Measurements from ENCODE around the gene MTARC1. TPM values are rescaled to one million over a fixed set of nuclear protein-coding genes. Genes with fewer than 3 reads are reported as not detected.

MTARC1 gene
- total and polyA plus RNA-seq, 2 of the 4 experiments (the other 2 are of a cell fraction), result 0.18 to 0.55 TPM

DNA sequence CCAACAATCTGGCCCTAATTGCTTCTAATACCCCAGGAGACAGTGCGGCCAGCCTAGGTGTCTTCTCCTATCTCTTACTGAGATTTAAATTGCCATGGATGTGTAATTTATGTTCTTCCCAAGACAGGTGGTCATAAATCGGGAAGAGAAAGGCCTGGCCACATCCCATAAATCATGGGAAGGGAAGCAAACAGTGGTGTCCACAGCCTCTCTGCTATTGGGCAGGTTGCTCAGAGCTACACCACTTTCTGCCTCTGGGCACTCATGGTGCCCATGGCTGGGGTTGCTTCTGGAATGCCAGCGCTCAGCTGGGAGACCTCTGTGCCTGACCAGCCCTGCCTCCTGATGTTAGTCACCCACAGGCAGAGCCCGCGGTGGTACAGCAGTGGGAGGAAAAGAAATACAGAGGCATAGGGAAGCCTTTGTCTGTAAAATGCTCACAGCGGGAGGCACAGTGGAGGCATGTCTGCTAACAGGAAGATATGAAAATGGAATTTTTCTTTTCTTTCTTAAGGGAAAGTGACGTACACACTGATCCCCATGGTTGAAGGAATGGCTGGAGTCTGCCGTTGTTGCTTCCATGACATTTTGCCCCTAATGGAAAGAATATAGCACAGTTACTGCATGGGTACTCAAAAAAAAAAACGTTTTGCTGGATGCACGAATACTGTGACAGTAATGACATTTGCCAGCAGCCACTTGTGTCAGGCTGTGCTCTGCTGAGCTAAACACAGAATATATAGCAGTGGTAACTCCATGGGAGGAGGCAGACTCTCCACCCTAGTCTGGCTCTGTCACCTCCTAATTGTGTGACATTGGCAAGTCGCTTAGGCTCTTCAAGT, 21.9 kb downstream of the MTARC1 start:
- H4K91ac ChIP-seq (ENCODE audit: insufficient read depth, low read depth, low read length), result no peak overlapping the region
- H3K4me3 ChIP-seq (ENCODE audit: insufficient read depth, low read depth, low read length), result no peak overlapping the region
- POLR2A ChIA-PET (ENCODE audit: unreplicated experiment), result no interaction called here
- H4K5ac ChIP-seq (ENCODE audit: low read depth, low read length), result no peak overlapping the region
- no peaks in the 10 kb centered on the region for H4K20me1 ChIP-seq (ENCODE audit: insufficient read depth, low read length)
- H3K27ac ChIP-seq (ENCODE audit: insufficient read depth, low read length), result no peak overlapping the region
- H2AFZ ChIP-seq (replicated peaks; ENCODE audit: low read length, poor library complexity), result no peak overlapping the region
- no peak overlapping the region for H2AK9ac ChIP-seq (replicated peaks; ENCODE audit: low read depth, low read length, poor library complexity)
- BruUV-seq (replicated peaks), result no TSS peak
- no peak overlapping the region for H3K9ac ChIP-seq (ENCODE audit: low read depth, low read length)
- no peak overlapping the region for H4K8ac ChIP-seq (ENCODE audit: low read depth in 2 of 2, low read length in 2 of 2)
- no peak overlapping the region for H2BK20ac ChIP-seq (ENCODE audit: low read depth, low read length)
- no peak overlapping the region for H2AK5ac ChIP-seq (ENCODE audit: low read depth, low read length)
- no peaks in the 10 kb centered on the region for H3K9me1 ChIP-seq (ENCODE audit: insufficient read depth, low read length)
- H3K56ac ChIP-seq (ENCODE audit: extremely low read depth, insufficient read depth, low read length), result no peak overlapping the region
- TF ChIP-seq CTCF (conservative IDR thresholded peaks at IDR 0.05; ENCODE audit: low read depth, low read length) (no peak), CHD1 (IDR thresholded peaks at IDR 0.05; ENCODE audit: low read depth, low read length) (no peak), ELK1 (IDR thresholded peaks at IDR 0.05; ENCODE audit: borderline replicate concordance, low read depth, low read length) (no peak), MAFK (IDR thresholded peaks at IDR 0.05; ENCODE audit: low read depth, low read length) (no peak), RFX5 (IDR thresholded peaks at IDR 0.05; ENCODE audit: low read depth, low read length) (no peak), BHLHE40 (IDR thresholded peaks at IDR 0.05; ENCODE audit: low read depth, low read length) (no peak), POLR2A (IDR thresholded peaks at IDR 0.05; ENCODE audit: low read depth, low read length) (no peak), RAD21 (IDR thresholded peaks at IDR 0.05; ENCODE audit: low read length) (no peak)
- CTCF ChIA-PET, result interaction anchor here (1.8 kb wide), 1 partner anchor 395 kb away, joined by 4 read pairs; no protein-coding TSS in a partner anchor
- intact Hi-C loops (cut with micrococcal nuclease), result no loop called here
- in situ Hi-C loops (cut with MboI; ENCODE audit: low sequenced_read_pairs), result no loop called here
- H2BK120ac ChIP-seq (ENCODE audit: low read depth, low read length), result no peak overlapping the region
- H3K36me3 ChIP-seq (ENCODE audit: control insufficient read depth, insufficient read depth, low read length), result no peaks in the 10 kb centered on the region
- no peak overlapping the region for H2BK15ac ChIP-seq (ENCODE audit: low read depth, low read length)
- no peak overlapping the region for H3K4ac ChIP-seq (ENCODE audit: low read depth, low read length)
- no peak overlapping the region for H3K18ac ChIP-seq (ENCODE audit: low read depth, low read length)
- H3K23ac ChIP-seq (ENCODE audit: low read depth, low read length), result no peak overlapping the region
- DNase-seq (no peak), ATAC-seq (ENCODE audit: low read depth) (no peak)
- H3K4me1 ChIP-seq (ENCODE audit: control insufficient read depth, insufficient read depth, low read length), result peaks cover 7% of the 10 kb centered on the region; the same call in 1 of the 2 replicates
- H3K9me3 ChIP-seq (ENCODE audit: control insufficient read depth, insufficient read depth, low read length), result peaks cover 2% of the 10 kb centered on the region; the same call in 1 of the 2 replicates
- H3K4me2 ChIP-seq (ENCODE audit: low read depth, low read length), result no peak overlapping the region
- WGBS, 2 experiments (ENCODE audit: extremely low coverage in 2 of 2, insufficient read length in 1 of 2), result 69% methylated on average over 5 of the region's 11 CpGs; no CpG with 5 or more reads in 1 of the 2 experiments
- H3K79me1 ChIP-seq (ENCODE audit: low read depth in 1 of 2, low read length in 2 of 2), result no peaks in the 10 kb centered on the region
- dilution Hi-C loops (cut with HindIII; ENCODE audit: low sequenced_read_pairs, unreplicated experiment), result no loop called here
- no peak overlapping the region for H3K14ac ChIP-seq (replicated peaks; ENCODE audit: low read depth, low read length)
- peaks cover 4% of the 10 kb centered on the region; the same call in 1 of the 2 replicates for H3K27me3 ChIP-seq (ENCODE audit: control insufficient read depth, insufficient read depth, low read length)
- no peak overlapping the region for H2BK5ac ChIP-seq (ENCODE audit: low read depth, low read length, poor library complexity, severe bottlenecking)

Measured in IMR-90 (cell line).